Suprapubic skin (tissue), 4 donors: ENCODE results near the gene SLC37A1. TPM values are rescaled to one million over a fixed set of nuclear protein-coding genes. Genes with fewer than 3 reads are reported as not detected.

Experiments used
- DNase-seq, 2 donors: peaks; one replicate each; pipeline ENCODE4 v3.0.0-alpha.2; 2019; ENCODE audit warnings: low spot score in 2 of 2
- H3K27ac ChIP-seq: fragments of 200-600 bp; sonication (generic); one replicate; pipeline ENCODE4 v1.5.1; 2019
- H3K27me3 ChIP-seq: fragments of 200-600 bp; sonication (generic); one replicate; pipeline ENCODE4 v1.5.1; 2019
- H3K36me3 ChIP-seq: fragments of 200-600 bp; sonication (generic); one replicate; pipeline ENCODE4 v1.5.1; 2019
- H3K4me1 ChIP-seq: fragments of 200-600 bp; sonication (generic); one replicate; pipeline ENCODE4 v1.5.1; 2019
- H3K4me3 ChIP-seq: fragments of 200-600 bp; sonication (generic); one replicate; pipeline ENCODE4 v1.5.1; 2019; ENCODE audit warnings: mild to moderate bottlenecking
- H3K9me3 ChIP-seq: fragments of 200-600 bp; sonication (generic); one replicate; pipeline ENCODE4 v1.5.1; 2019
- CTCF ChIP-seq, 2 donors: fragments of 200-600 bp in 1 of 2; fragments of 450-650 bp in 1 of 2; sonication (generic) in 1 of 2; IDR thresholded peaks; one replicate each; pipeline ENCODE4 v1.5.1; 2016 to 2019; ENCODE audit warnings: antibody characterized with exemption in 2 of 2, mild to moderate bottlenecking in 1 of 2, moderate library complexity in 1 of 2
- EP300 ChIP-seq: sonication (generic); formaldehyde crosslinking; IDR thresholded peaks from one replicate; pipeline ENCODE4 v1.6.1; 2017; ENCODE audit warnings: antibody characterized with exemption
- POLR2A ChIP-seq, 2 donors: fragments of 450-650 bp; IDR thresholded peaks; one replicate each; pipeline ENCODE4 v1.6.1; 2017; ENCODE audit warnings: antibody characterized with exemption in 2 of 2, mild to moderate bottlenecking in 2 of 2, moderate library complexity in 2 of 2
- POLR2AphosphoS5 ChIP-seq, 3 donors: sonication (generic); formaldehyde crosslinking; IDR thresholded peaks; one replicate each; pipeline ENCODE4 v1.6.1; 2017; ENCODE audit warnings: antibody characterized with exemption in 3 of 3
- WGBS: methylation state at CpG from one replicate; pipeline ENCODE4 v1.1.5; 2018; 5-methylcytosine and 5-hydroxymethylcytosine counted together
- total RNA-seq, 4 donors: library from RNA; depleted of rRNA; stranded (reverse); fragments of >200 nt; gene quantifications; one replicate each; pipeline ENCODE4 v1.1.0, GENCODE V29; 2016

SLC37A1 gene
- total RNA-seq, 4 donors from 2014 or later, result 10.2 to 23.1 (median 19.6) TPM

GRCh38 chr21:42578034-42578433, 64.4 kb downstream of the SLC37A1 start:
- Histone ChIP-seq H3K4me1 (no peaks in the 10 kb centered on the region), H3K36me3 (peaks cover 6% of the 10 kb centered on the region), H3K9me3 (no peaks in the 10 kb centered on the region), H3K4me3 (no peak overlapping the region), H3K27me3 (no peaks in the 10 kb centered on the region), H3K27ac (no peak overlapping the region)
- TF ChIP-seq EP300 (no peak), POLR2A (IDR thresholded peaks at IDR 0.05) (no peak), CTCF (IDR thresholded peaks at IDR 0.05) (no peak), POLR2AphosphoS5 (IDR thresholded peaks at IDR 0.05) (no peak)
- WGBS, result 95% methylated on average over 9 of the region's 9 CpGs
- DNase-seq, result peak in 1 of 2 donors; percentile 65

- H3K9me3 ChIP-seq, result no peaks in the 10 kb centered on the region
Measured at GRCh38 chr21:42578761-42579415, 65.2 kb downstream of the SLC37A1 start.

GRCh38 chr21:42579456-42580075, 65.9 kb downstream of the SLC37A1 start:
- Histone ChIP-seq H3K4me1 (peaks cover 9% of the 10 kb centered on the region), H3K27me3 (no peaks in the 10 kb centered on the region), H3K4me3 (no peak overlapping the region), H3K27ac (no peak overlapping the region), H3K36me3 (peaks cover 6% of the 10 kb centered on the region), H3K9me3 (no peaks in the 10 kb centered on the region)
- no peak for TF ChIP-seq POLR2AphosphoS5 (IDR thresholded peaks at IDR 0.05)
- no peak for TF ChIP-seq CTCF (IDR thresholded peaks at IDR 0.05)
- no peak for TF ChIP-seq POLR2A (IDR thresholded peaks at IDR 0.05)
- no peak for TF ChIP-seq EP300
- DNase-seq, result peak; percentile 44 to 72
- 96% methylated on average over 22 of the region's 22 CpGs for WGBS

More at GRCh38 chr21:42578761-42579415, 65.2 kb downstream of the SLC37A1 start:
- Histone ChIP-seq H3K36me3 (peaks cover 6% of the 10 kb centered on the region), H3K27ac (no peak overlapping the region), H3K4me3 (no peak overlapping the region), H3K4me1 (peaks cover 5% of the 10 kb centered on the region), H3K27me3 (no peaks in the 10 kb centered on the region)
- no peak for TF ChIP-seq EP300
- TF ChIP-seq POLR2AphosphoS5 (IDR thresholded peaks at IDR 0.05), result no peak
- no peak for TF ChIP-seq CTCF (IDR thresholded peaks at IDR 0.05)
- no peak for TF ChIP-seq POLR2A (IDR thresholded peaks at IDR 0.05)
- peak; percentile 47 to 63 for DNase-seq
- WGBS, result 88% methylated on average over 10 of the region's 12 CpGs

GRCh38 chr21:42580076-42580792, 66.6 kb downstream of the SLC37A1 start:
- no peak for TF ChIP-seq POLR2A (IDR thresholded peaks at IDR 0.05)
- TF ChIP-seq POLR2AphosphoS5 (IDR thresholded peaks at IDR 0.05), result no peak
- 81% methylated on average over 10 of the region's 16 CpGs for WGBS
- DNase-seq, result peak in 1 of 2 donors; percentile 57
- H3K27ac ChIP-seq, result no peak overlapping the region
- no peaks in the 10 kb centered on the region for H3K27me3 ChIP-seq
- H3K36me3 ChIP-seq, result peaks cover 2% of the 10 kb centered on the region
- no peaks in the 10 kb centered on the region for H3K9me3 ChIP-seq
- peaks cover 9% of the 10 kb centered on the region for H3K4me1 ChIP-seq
- no peak overlapping the region for H3K4me3 ChIP-seq

- Histone ChIP-seq H3K27me3 (no peaks in the 10 kb centered on the region), H3K4me1 (peaks cover 9% of the 10 kb centered on the region), H3K27ac (no peak overlapping the region), H3K36me3 (no peaks in the 10 kb centered on the region), H3K9me3 (no peaks in the 10 kb centered on the region), H3K4me3 (no peak overlapping the region)
- peak in 1 of 2 donors; percentile 21 for DNase-seq
- 75% methylated on average over 16 of the region's 16 CpGs for whole genome bisulfite sequencing
- TF ChIP-seq POLR2A (IDR thresholded peaks at IDR 0.05), result no peak
- no peak for TF ChIP-seq EP300
- TF ChIP-seq CTCF (IDR thresholded peaks at IDR 0.05), result no peak
- no peak for TF ChIP-seq POLR2AphosphoS5 (IDR thresholded peaks at IDR 0.05)
Measured at GRCh38 chr21:42580793-42581321, 67.2 kb downstream of the SLC37A1 start.
